PC-9 (cell line): Measurements from ENCODE around the gene TP53BP2.
"Not testable (repeated sequence)": the region's sequence is repeated elsewhere in the genome, so short reads cannot be mapped to it uniquely, and the experiment has no call there.

Source experiments
- CTCF ChIP-seq: fragments of 200-600 bp; sonication (generic); conservative IDR thresholded peaks from 2 replicates; pipeline ENCODE4 v1.6.1; 2017; ENCODE audit warnings: mixed run types, antibody characterized with exemption, mild to moderate bottlenecking, moderate library complexity
- EZH2 ChIP-seq: fragments of 200-600 bp; sonication (generic); IDR thresholded peaks from 2 replicates; pipeline ENCODE4 v1.8.0; 2017; ENCODE audit warnings: antibody characterized with exemption, low read depth

- not testable (repeated sequence) for TF ChIP-seq CTCF, EZH2
These were observed 44.7 kb upstream of the TP53BP2 start for GRCh38 chr1:223890494-223890893.
